Measurements from ENCODE around the gene TTC19.
A peak's percentile ranks its signal among the peaks of the same experiment; 100 is the strongest.

Gene TTC19

GRCh38 chr17:16001226-16001897, 1.7 kb downstream of the TTC19 start:
- peaks cover 37% of the 10 kb centered on the region for H3K36me3 ChIP-seq
- no peaks in the 10 kb centered on the region for H3K27me3 ChIP-seq
- DNase-seq, result no peak
- TF ChIP-seq, protein P1, sequence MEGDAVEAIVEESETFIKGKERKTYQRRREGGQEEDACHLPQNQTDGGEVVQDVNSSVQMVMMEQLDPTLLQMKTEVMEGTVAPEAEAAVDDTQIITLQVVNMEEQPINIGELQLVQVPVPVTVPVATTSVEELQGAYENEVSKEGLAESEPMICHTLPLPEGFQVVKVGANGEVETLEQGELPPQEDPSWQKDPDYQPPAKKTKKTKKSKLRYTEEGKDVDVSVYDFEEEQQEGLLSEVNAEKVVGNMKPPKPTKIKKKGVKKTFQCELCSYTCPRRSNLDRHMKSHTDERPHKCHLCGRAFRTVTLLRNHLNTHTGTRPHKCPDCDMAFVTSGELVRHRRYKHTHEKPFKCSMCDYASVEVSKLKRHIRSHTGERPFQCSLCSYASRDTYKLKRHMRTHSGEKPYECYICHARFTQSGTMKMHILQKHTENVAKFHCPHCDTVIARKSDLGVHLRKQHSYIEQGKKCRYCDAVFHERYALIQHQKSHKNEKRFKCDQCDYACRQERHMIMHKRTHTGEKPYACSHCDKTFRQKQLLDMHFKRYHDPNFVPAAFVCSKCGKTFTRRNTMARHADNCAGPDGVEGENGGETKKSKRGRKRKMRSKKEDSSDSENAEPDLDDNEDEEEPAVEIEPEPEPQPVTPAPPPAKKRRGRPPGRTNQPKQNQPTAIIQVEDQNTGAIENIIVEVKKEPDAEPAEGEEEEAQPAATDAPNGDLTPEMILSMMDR (IDR thresholded peaks at IDR 0.05; ENCODE audit: low read depth, low read length), result no peak
- peak overlapping the region; percentile 83 for H3K4me3 ChIP-seq (ENCODE audit: low read depth, low read length)
- no peaks in the 10 kb centered on the region for H3K9me3 ChIP-seq
- no peaks in the 10 kb centered on the region for H3K4me1 ChIP-seq

DNA sequence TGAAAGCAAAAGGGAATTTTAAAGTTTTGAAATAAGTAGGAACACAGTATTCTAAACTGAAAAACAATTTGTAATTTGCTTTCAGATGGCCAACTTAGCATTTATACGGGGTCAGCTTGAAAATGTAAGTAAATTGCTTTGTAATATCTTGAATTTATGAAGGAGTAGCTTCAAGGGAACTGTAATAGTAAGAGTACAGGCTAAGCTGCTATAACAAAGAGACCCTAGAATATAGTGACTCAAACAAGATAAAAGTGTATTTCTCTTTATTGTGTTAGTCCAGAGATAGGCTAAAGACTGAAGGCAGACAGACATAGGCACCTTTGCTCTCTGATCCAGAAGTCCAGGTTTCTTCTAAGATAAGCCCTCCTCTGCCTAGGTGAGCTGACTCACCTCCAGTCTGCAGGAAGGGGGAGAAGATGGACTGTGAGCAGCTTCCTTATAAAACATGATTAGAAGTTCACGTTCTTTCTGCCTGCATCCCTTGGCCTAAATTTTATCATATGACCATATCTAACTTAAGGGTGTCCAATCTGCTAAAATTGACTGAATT, 3.2 kb downstream of the TTC19 start:
- TF ChIP-seq, protein P1 (IDR thresholded peaks at IDR 0.05; ENCODE audit: low read depth, low read length), result no peak
- no peak overlapping the region for H3K4me3 ChIP-seq (ENCODE audit: low read depth, low read length)
- H3K9me3 ChIP-seq, result no peaks in the 10 kb centered on the region
- H3K27me3 ChIP-seq, result no peaks in the 10 kb centered on the region
- no peak for DNase-seq
- H3K4me1 ChIP-seq, result no peaks in the 10 kb centered on the region
- H3K36me3 ChIP-seq, result peaks cover 39% of the 10 kb centered on the region

- TF ChIP-seq, protein P1 (IDR thresholded peaks at IDR 0.05; ENCODE audit: low read depth, low read length), result no peak
- Histone ChIP-seq H3K27me3 (no peaks in the 10 kb centered on the region), H3K4me3 (ENCODE audit: low read depth, low read length) (no peak overlapping the region), H3K4me1 (no peaks in the 10 kb centered on the region), H3K9me3 (no peaks in the 10 kb centered on the region), H3K36me3 (peaks cover 49% of the 10 kb centered on the region)
- DNase-seq, result no peak
These were observed 4.2 kb downstream of the TTC19 start for GRCh38 chr17:16003841-16004240.

DNA sequence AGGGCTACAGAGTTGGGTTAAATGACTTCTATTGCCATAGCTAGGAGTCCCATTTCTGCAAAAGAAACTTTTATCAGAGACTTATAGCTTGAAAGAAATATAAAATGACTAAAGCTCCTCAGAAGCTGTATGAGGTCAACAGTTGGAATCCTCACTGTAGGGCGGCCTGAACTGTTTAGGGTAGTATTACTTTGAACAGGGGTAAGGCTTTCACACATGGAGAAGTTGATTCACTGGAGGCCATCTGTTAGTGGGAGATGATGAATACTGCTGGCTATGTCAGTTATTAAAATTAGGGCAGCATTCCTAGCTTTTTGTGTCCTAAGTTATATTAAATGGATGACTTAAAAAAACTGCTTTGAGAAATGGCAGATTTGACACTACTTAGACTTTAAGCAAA, 6.0 kb downstream of the TTC19 start:
- H3K36me3 ChIP-seq, result peaks cover 52% of the 10 kb centered on the region
- TF ChIP-seq, protein P1 (IDR thresholded peaks at IDR 0.05; ENCODE audit: low read depth, low read length), result no peak
- H3K9me3 ChIP-seq, result no peaks in the 10 kb centered on the region
- H3K4me3 ChIP-seq (ENCODE audit: low read depth, low read length), result no peak overlapping the region
- H3K4me1 ChIP-seq, result no peaks in the 10 kb centered on the region
- no peaks in the 10 kb centered on the region for H3K27me3 ChIP-seq
- DNase-seq, result no peak

DNA sequence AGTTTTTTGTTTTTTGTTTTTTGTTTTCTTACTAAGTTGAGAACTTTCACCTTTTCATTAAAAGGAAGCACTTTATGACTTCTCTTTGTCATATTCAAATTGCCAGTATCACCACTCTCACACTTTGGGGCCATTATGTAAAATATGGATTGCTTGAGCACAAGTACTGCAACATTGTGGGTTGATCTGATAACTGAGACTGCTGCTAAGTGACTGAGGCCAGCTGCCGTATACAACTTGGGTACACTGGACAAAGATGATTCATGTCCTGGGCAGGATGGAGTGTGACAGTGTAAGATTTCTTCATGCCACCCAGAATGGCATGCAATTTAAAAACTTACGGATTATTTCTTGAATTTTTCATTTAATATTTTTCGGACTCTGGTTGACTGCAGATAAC, 7.8 kb downstream of the TTC19 start:
- H3K9me3 ChIP-seq, result no peaks in the 10 kb centered on the region
- peaks cover 41% of the 10 kb centered on the region for H3K36me3 ChIP-seq
- TF ChIP-seq, protein P1 (IDR thresholded peaks at IDR 0.05; ENCODE audit: low read depth, low read length), result no peak
- no peaks in the 10 kb centered on the region for H3K4me1 ChIP-seq
- peak; percentile 6 for DNase-seq
- no peaks in the 10 kb centered on the region for H3K27me3 ChIP-seq
- no peak overlapping the region for H3K4me3 ChIP-seq (ENCODE audit: low read depth, low read length)

DNA sequence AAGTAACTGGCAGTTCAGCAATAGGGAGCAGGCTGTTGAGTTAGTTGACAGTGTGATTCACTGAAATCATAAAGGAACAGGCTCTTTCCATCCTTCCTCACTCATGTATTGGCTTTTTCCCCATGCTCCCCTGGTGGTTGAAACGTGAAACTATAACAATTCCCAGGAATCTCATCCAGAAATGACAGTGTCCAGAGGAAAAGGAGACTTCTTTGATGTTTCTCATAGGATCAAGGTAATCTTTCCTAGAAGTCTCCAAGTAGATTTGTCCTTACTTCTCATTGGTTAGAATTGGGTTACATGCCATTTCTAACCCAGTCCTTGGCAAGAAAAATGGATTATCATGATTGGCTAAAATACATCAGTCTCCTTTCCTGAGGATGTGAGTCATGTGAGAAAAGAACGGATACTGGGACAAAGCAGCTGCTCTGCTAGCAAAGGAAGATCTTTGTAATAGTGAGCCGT, 14.4 kb downstream of the TTC19 start:
- TF ChIP-seq, protein P1 (IDR thresholded peaks at IDR 0.05; ENCODE audit: low read depth, low read length), result peak; percentile 62
- Histone ChIP-seq H3K36me3 (peaks cover 9% of the 10 kb centered on the region; the same call in 1 of the 2 replicates), H3K9me3 (no peaks in the 10 kb centered on the region), H3K27me3 (no peaks in the 10 kb centered on the region), H3K4me3 (ENCODE audit: low read depth, low read length) (no peak overlapping the region), H3K4me1 (peaks cover 2% of the 10 kb centered on the region; the same call in 1 of the 2 replicates)
- DNase-seq, result peak; percentile 16
